Measurements from ENCODE around the gene IRAK2. TPM values are rescaled to one million over a fixed set of nuclear protein-coding genes. Genes with fewer than 3 reads are reported as not detected.
A peak's percentile ranks its signal among the peaks of the same experiment; 100 is the strongest.

Gene IRAK2
- polyA plus RNA-seq, 2 of the 4 experiments (the other 2 are of a cell fraction): 7.9 to 12.5 TPM

DNA sequence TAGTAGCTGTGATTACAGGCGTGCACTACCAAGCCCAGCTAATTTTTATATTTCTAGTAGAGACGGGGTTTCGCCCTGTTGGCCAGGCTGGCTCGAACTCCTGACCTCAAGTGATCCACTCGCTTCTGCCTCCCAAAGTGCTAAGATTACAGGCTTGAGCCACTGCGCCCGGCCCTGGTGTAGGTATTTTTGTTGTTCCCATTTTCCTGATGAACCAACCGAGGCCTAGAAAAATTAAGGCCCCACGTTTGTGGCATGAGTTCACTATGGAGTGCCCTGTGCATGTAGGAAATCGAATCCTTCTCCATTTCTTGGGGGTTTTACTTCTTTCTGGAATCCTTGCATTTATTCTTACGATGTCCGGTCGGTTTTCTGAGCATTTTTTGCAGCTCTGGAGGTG is 69.3 kb downstream of the IRAK2 start:
- DNase-seq (ENCODE audit: low read depth in 1 of 2, low spot score in 1 of 2) (no peak), FAIRE-seq (no peak), ATAC-seq (no peak)
- Histone ChIP-seq H3K4me2 (no peak overlapping the region), H3K4me1 (no peaks in the 10 kb centered on the region), H3K27ac (no peak overlapping the region), H3K9me3 (no peaks in the 10 kb centered on the region), H3K4me3 (no peak overlapping the region)
- TF ChIP-seq HOXA7 (CRISPR knock-in tag; IDR thresholded peaks at IDR 0.05): no peak
- TF ChIP-seq, protein P1, sequence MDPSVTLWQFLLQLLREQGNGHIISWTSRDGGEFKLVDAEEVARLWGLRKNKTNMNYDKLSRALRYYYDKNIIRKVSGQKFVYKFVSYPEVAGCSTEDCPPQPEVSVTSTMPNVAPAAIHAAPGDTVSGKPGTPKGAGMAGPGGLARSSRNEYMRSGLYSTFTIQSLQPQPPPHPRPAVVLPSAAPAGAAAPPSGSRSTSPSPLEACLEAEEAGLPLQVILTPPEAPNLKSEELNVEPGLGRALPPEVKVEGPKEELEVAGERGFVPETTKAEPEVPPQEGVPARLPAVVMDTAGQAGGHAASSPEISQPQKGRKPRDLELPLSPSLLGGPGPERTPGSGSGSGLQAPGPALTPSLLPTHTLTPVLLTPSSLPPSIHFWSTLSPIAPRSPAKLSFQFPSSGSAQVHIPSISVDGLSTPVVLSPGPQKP (IDR thresholded peaks at IDR 0.05; ENCODE audit: low read depth, low read length): no peak
- no peak for TF ChIP-seq KDM5A (IDR thresholded peaks at IDR 0.05)
- TF ChIP-seq, protein P2, sequence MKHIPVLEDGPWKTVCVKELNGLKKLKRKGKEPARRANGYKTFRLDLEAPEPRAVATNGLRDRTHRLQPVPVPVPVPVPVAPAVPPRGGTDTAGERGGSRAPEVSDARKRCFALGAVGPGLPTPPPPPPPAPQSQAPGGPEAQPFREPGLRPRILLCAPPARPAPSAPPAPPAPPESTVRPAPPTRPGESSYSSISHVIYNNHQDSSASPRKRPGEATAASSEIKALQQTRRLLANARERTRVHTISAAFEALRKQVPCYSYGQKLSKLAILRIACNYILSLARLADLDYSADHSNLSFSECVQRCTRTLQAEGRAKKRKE (CRISPR knock-in tag; IDR thresholded peaks at IDR 0.05; ENCODE audit: low read depth): no peak
- no peak for TF ChIP-seq ZFP36 (IDR thresholded peaks at IDR 0.05; ENCODE audit: borderline replicate concordance, partially characterized antibody)
- TF ChIP-seq HOXB5 (CRISPR knock-in tag; IDR thresholded peaks at IDR 0.05): no peak
- no peak for TF ChIP-seq PHF8 (IDR thresholded peaks at IDR 0.05; ENCODE audit: borderline replicate concordance, low read depth)
- TF ChIP-seq EHMT2 (IDR thresholded peaks at IDR 0.05; ENCODE audit: low read depth): no peak
- no peak for TF ChIP-seq NPAS2 (CRISPR knock-in tag; IDR thresholded peaks at IDR 0.05; ENCODE audit: borderline replicate concordance)
- TF ChIP-seq ZSCAN20 (CRISPR knock-in tag; IDR thresholded peaks at IDR 0.05): no peak
- TF ChIP-seq EHF (CRISPR knock-in tag; IDR thresholded peaks at IDR 0.05): no peak
- no peak for TF ChIP-seq RFX5 (IDR thresholded peaks at IDR 0.05)
- TF ChIP-seq CBX2 (IDR thresholded peaks at IDR 0.05; ENCODE audit: borderline replicate concordance, low read depth): no peak
- TF ChIP-seq MYC (IDR thresholded peaks at IDR 0.05; ENCODE audit: borderline replicate concordance, low read length): no peak
- ChIA-PET POLR2A (interaction anchor here (1.0 kb wide), 1 partner anchor 69 kb away, joined by 6 read pairs; no protein-coding TSS in a partner anchor), CTCF (no interaction called here)
- 89% methylated on average over 13 of the region's 13 CpGs for WGBS (ENCODE audit: missing lambda C conversion rate)

DNA sequence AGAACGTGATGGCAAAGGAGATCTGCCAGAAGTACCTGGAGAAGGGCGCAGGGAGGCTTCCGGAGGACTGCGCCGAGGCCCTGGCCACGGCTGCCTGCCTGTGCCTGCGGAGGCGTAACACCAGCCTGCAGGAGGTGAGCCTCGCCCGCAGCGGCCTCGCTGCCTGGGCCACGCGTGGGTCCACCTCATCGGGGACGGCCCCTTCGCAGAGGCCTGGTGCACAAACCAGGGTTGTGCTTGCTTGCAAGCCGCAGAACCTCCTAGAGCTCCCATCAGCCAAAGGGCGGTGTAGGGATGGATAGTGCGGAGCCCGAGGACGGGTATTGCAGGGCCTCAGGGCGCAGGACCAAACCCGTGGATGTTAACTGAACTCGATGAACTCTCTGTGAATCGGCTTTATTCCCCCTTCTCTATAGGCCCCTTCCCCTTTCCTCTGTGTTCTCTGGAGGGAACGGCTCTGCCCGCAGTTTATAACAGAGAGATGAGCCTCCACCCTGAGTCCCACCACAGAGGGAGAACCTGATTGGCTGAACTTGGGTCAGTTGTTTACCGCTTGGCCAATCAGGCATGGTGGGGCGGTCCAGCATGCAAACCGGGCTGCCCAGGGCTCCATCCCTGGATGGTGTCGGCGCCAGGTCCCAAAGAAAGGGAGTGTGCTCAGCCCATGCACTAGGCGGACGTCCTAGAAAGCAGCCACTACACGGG is 70.0 kb downstream of the IRAK2 start:
- WGBS (ENCODE audit: missing lambda C conversion rate): 93% methylated on average over 36 of the region's 36 CpGs
- CTCF ChIA-PET: no interaction called here
- ATAC-seq: peak in 1 of 2 experiments; percentile 80; a peak in 4 of 6 replicates
- TF ChIP-seq JUNB (IDR thresholded peaks at IDR 0.05): no peak
- TF ChIP-seq EHMT2 (IDR thresholded peaks at IDR 0.05; ENCODE audit: low read depth): no peak
- TF ChIP-seq NPAS2 (CRISPR knock-in tag; IDR thresholded peaks at IDR 0.05; ENCODE audit: borderline replicate concordance): no peak
- TF ChIP-seq CHD4 (IDR thresholded peaks at IDR 0.05; ENCODE audit: borderline replicate concordance): no peak
- TF ChIP-seq RAD21 (conservative IDR thresholded peaks at IDR 0.05 in 1 of 2, IDR thresholded peaks at IDR 0.05 in 1 of 2): no peak
- TF ChIP-seq JUN (IDR thresholded peaks at IDR 0.05): no peak
- TF ChIP-seq NFE2L2 (conservative IDR thresholded peaks at IDR 0.05; ENCODE audit: low read length): no peak
- TF ChIP-seq, protein P3, sequence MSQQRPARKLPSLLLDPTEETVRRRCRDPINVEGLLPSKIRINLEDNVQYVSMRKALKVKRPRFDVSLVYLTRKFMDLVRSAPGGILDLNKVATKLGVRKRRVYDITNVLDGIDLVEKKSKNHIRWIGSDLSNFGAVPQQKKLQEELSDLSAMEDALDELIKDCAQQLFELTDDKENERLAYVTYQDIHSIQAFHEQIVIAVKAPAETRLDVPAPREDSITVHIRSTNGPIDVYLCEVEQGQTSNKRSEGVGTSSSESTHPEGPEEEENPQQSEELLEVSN (IDR thresholded peaks at IDR 0.05; ENCODE audit: borderline replicate concordance, low read depth): no peak
- TF ChIP-seq PHF8 (IDR thresholded peaks at IDR 0.05; ENCODE audit: borderline replicate concordance, low read depth): no peak
- TF ChIP-seq FOXS1 (CRISPR knock-in tag; IDR thresholded peaks at IDR 0.05): no peak
- TF ChIP-seq, protein P4, sequence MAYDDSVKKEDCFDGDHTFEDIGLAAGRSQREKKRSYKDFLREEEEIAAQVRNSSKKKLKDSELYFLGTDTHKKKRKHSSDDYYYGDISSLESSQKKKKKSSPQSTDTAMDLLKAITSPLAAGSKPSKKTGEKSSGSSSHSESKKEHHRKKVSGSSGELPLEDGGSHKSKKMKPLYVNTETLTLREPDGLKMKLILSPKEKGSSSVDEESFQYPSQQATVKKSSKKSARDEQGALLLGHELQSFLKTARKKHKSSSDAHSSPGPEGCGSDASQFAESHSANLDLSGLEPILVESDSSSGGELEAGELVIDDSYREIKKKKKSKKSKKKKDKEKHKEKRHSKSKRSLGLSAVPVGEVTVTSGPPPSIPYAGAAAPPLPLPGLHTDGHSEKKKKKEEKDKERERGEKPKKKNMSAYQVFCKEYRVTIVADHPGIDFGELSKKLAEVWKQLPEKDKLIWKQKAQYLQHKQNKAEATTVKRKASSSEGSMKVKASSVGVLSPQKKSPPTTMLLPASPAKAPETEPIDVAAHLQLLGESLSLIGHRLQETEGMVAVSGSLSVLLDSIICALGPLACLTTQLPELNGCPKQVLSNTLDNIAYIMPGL (CRISPR knock-in tag; IDR thresholded peaks at IDR 0.05; ENCODE audit: borderline replicate concordance): no peak
- TF ChIP-seq TFCP2L1 (CRISPR knock-in tag; IDR thresholded peaks at IDR 0.05): no peak
- TF ChIP-seq HOXB5 (CRISPR knock-in tag; IDR thresholded peaks at IDR 0.05): no peak
- TF ChIP-seq ZC3H11A (IDR thresholded peaks at IDR 0.05): no peak
- no peak for TF ChIP-seq POLR2AphosphoS2 (conservative IDR thresholded peaks at IDR 0.05; ENCODE audit: low read length)
- no peak for TF ChIP-seq ESRRA (IDR thresholded peaks at IDR 0.05; ENCODE audit: borderline replicate concordance, low read length)
- TF ChIP-seq EP300 (IDR thresholded peaks at IDR 0.05): no peak
- no peak for TF ChIP-seq CBX2 (IDR thresholded peaks at IDR 0.05; ENCODE audit: borderline replicate concordance, low read depth)
- Histone ChIP-seq H3K4me2 (no peak overlapping the region), H3K4me1 (no peaks in the 10 kb centered on the region), H3K4me3 (no peak overlapping the region), H3K27ac (no peak overlapping the region), H3K9me3 (no peaks in the 10 kb centered on the region)
- no peak for DNase-seq (ENCODE audit: low read depth in 1 of 2, low spot score in 1 of 2)
- FAIRE-seq: no peak
- POLR2A ChIA-PET: no interaction called here

Measured in A549 (cell line).